ENCODE measurements around the gene ATP8A2.

DNA sequence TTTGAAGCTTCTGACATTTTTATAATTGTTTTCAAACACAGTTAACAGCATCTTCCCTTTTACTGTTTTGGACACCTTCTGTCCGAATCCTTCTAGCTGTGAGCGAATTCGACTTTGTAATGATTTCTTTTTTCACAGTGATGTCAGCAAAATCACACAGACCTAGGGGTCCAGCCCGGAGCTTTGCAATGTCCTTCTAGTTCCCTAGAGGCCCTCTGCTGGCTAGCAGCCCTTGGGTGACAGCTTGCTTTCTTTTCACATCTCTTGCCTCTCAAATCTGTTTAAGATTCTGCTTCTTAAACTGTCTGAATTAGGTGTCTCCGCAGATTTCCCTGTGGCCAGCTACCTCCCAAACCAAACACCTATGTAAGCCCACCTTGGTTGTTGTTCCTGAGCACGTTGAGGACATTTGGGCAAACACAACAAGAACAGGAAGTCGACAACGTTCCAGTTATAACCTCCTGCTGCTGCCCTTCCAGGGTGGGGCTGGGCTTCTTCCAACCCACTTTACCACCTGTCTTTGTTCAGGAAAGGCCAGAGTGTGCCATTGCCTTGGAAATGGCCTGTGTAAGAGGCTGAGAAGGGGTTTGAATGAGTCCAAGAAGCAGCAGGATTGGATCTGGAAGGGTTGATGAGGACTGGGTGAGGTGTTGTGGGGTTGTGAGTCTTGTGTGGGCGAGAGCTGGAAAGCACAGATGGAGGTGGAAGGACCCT, 123.1 kb downstream of the ATP8A2 start:
- TF ChIP-seq POLR2A (IDR thresholded peaks at IDR 0.05; ENCODE audit: low read length) (no peak), GATA1 (IDR thresholded peaks at IDR 0.05; ENCODE audit: low read depth, low read length) (no peak)
